Activated T-cell treated with anti-CD3 and anti-CD28 coated beads, Interleukin-2, amount 50 U/mL, for 72 hours (primary cell): ENCODE data around the gene ZNF358. TPM values are rescaled to one million over a fixed set of nuclear protein-coding genes. Genes with fewer than 3 reads are reported as not detected.

Experiments used
- ATAC-seq, 2 donors: fragments of 150-1000 bp; cut with Tn5 transposase; replicated peaks in 1 of 2; 2 replicates each; pipeline ENCODE4 v1.10.0; 2021; ENCODE audit warnings: moderate library complexity in 2 of 2, mild to moderate bottlenecking in 1 of 2
- DNase-seq, 2 donors: peaks; one replicate each; pipeline ENCODE4 v3.0.0; 2021 to 2022; ENCODE audit warnings: mixed read lengths in 1 of 2
- H3K27ac Mint-ChIP-seq: one replicate; pipeline ENCODE4 v1.8.0; 2022; ENCODE audit warnings: mild to moderate bottlenecking, moderate library complexity, mixed read lengths
- H3K27me3 Mint-ChIP-seq: one replicate; pipeline ENCODE4 v1.8.0; 2022; ENCODE audit warnings: low read depth, mixed read lengths
- H3K36me3 Mint-ChIP-seq, 2 donors: one replicate each; pipeline ENCODE4 v1.8.0; 2022; ENCODE audit warnings: mixed read lengths in 2 of 2, mild to moderate bottlenecking in 1 of 2; ENCODE audit not compliant: insufficient read depth in 2 of 2
- H3K4me1 Mint-ChIP-seq: one replicate; pipeline ENCODE4 v1.8.0; 2022; ENCODE audit warnings: low read depth, mixed read lengths
- H3K4me3 Mint-ChIP-seq, 2 donors: one replicate each; pipeline ENCODE4 v1.8.0; 2022; ENCODE audit warnings: mild to moderate bottlenecking in 2 of 2, mixed read lengths in 2 of 2, moderate library complexity in 2 of 2
- H3K9me3 Mint-ChIP-seq, 2 donors: one replicate each; pipeline ENCODE4 v1.8.0; 2022; ENCODE audit warnings: mixed read lengths in 2 of 2
- total RNA-seq, 2 donors: library from RNA; stranded (reverse); gene quantifications; one replicate each; pipeline ENCODE4 v1.2.3, GENCODE V29; 2022

The ZNF358 gene
- 10 to 100 TPM; 13.6 to 14.1 TPM for total RNA-seq

- ATAC-seq = peak; percentile 88 to 93
- peak within 1 kb of the TSS; percentile 82 to 89 for H3K4me3 Mint-ChIP-seq
- H3K27me3 Mint-ChIP-seq = peaks cover 19% of the 10 kb centered on the region
- peaks cover 21% of the 10 kb centered on the region for H3K4me1 Mint-ChIP-seq
- H3K9me3 Mint-ChIP-seq = no peaks in the 10 kb centered on the region
- peak within 1 kb of the TSS; percentile 46 for H3K27ac Mint-ChIP-seq
- H3K36me3 Mint-ChIP-seq = peaks cover 4% of the 10 kb centered on the region in 2 donors
- peak; percentile 68 to 74 for DNase-seq
These were observed at the start of gene ZNF358 for GRCh38 chr19:7515645-7516151. TSS of gene ZNF358 (plus strand) at chr19:7516103. CDS start at chr19:7519243, 3,140 bp downstream.

- Mint-ChIP-seq H3K27me3 (no peaks in the 10 kb centered on the region), H3K4me1 (no peaks in the 10 kb centered on the region), H3K36me3 (no peaks in the 10 kb centered on the region), H3K4me3 (no peak overlapping the region), H3K9me3 (no peaks in the 10 kb centered on the region), H3K27ac (no peak overlapping the region)
- DNase-seq = no peak
- ATAC-seq = no peak
These were observed 48.6 kb upstream of the ZNF358 start for GRCh38 chr19:7467009-7467989.

GRCh38 chr19:7468840-7469239 is 47.1 kb upstream of the ZNF358 start:
- DNase-seq = no peak

GRCh38 chr19:7469669-7470285 is 46.1 kb upstream of the ZNF358 start:
- no peak for DNase-seq
- no peaks in the 10 kb centered on the region for H3K27me3 Mint-ChIP-seq
- H3K4me1 Mint-ChIP-seq = no peaks in the 10 kb centered on the region
- H3K9me3 Mint-ChIP-seq = no peaks in the 10 kb centered on the region
- peaks cover 0 to 2% of the 10 kb centered on the region in 2 donors for H3K36me3 Mint-ChIP-seq
- no peak overlapping the region for H3K4me3 Mint-ChIP-seq
- ATAC-seq = no peak
- no peak overlapping the region for H3K27ac Mint-ChIP-seq

More at GRCh38 chr19:7468840-7469239, 47.1 kb upstream of the ZNF358 start:
- H3K4me1 Mint-ChIP-seq = no peaks in the 10 kb centered on the region
- H3K4me3 Mint-ChIP-seq = no peak overlapping the region
- H3K9me3 Mint-ChIP-seq = no peaks in the 10 kb centered on the region
- H3K27me3 Mint-ChIP-seq = no peaks in the 10 kb centered on the region
- H3K36me3 Mint-ChIP-seq = peaks cover 0 to 2% of the 10 kb centered on the region in 2 donors
- H3K27ac Mint-ChIP-seq = no peak overlapping the region
- ATAC-seq = no peak

- Mint-ChIP-seq H3K9me3 (no peaks in the 10 kb centered on the region), H3K27ac (no peak overlapping the region), H3K4me1 (no peaks in the 10 kb centered on the region), H3K4me3 (no peak overlapping the region), H3K36me3 (peaks cover 0 to 2% of the 10 kb centered on the region in 2 donors), H3K27me3 (no peaks in the 10 kb centered on the region)
- ATAC-seq (no peak), DNase-seq (no peak)
These were observed 45.2 kb upstream of the ZNF358 start for GRCh38 chr19:7470540-7471305.

- Mint-ChIP-seq H3K27ac (peak overlapping the region; percentile 22), H3K4me1 (no peaks in the 10 kb centered on the region), H3K9me3 (no peaks in the 10 kb centered on the region), H3K27me3 (no peaks in the 10 kb centered on the region), H3K36me3 (peaks cover 0 to 2% of the 10 kb centered on the region in 2 donors), H3K4me3 (no peak overlapping the region)
- ATAC-seq (no peak), DNase-seq (no peak)
These were observed 43.9 kb upstream of the ZNF358 start for GRCh38 chr19:7471696-7472615.

- no peak overlapping the region for H3K4me3 Mint-ChIP-seq
- DNase-seq = no peak
- H3K36me3 Mint-ChIP-seq = peaks cover 0 to 2% of the 10 kb centered on the region in 2 donors
- peak overlapping the region; percentile 4 for H3K27ac Mint-ChIP-seq
- no peaks in the 10 kb centered on the region for H3K4me1 Mint-ChIP-seq
- ATAC-seq = no peak
- H3K27me3 Mint-ChIP-seq = no peaks in the 10 kb centered on the region
- no peaks in the 10 kb centered on the region for H3K9me3 Mint-ChIP-seq
These were observed 40.2 kb upstream of the ZNF358 start for GRCh38 chr19:7475665-7476064.

- Mint-ChIP-seq H3K9me3 (no peaks in the 10 kb centered on the region), H3K4me3 (no peak overlapping the region), H3K27me3 (no peaks in the 10 kb centered on the region), H3K36me3 (peaks cover 0 to 2% of the 10 kb centered on the region in 2 donors), H3K27ac (no peak overlapping the region), H3K4me1 (no peaks in the 10 kb centered on the region)
- ATAC-seq (no peak), DNase-seq (no peak)
These were observed 39.7 kb upstream of the ZNF358 start for GRCh38 chr19:7476241-7476640.

- no peaks in the 10 kb centered on the region for H3K27me3 Mint-ChIP-seq
- peaks cover 0 to 2% of the 10 kb centered on the region in 2 donors for H3K36me3 Mint-ChIP-seq
- H3K4me1 Mint-ChIP-seq = no peaks in the 10 kb centered on the region
- no peak overlapping the region for H3K27ac Mint-ChIP-seq
- ATAC-seq = peak in 1 of 2 donors; percentile 14
- no peak for DNase-seq
- no peak overlapping the region for H3K4me3 Mint-ChIP-seq
- no peaks in the 10 kb centered on the region for H3K9me3 Mint-ChIP-seq
These were observed 39.0 kb upstream of the ZNF358 start for GRCh38 chr19:7476777-7477494.

GRCh38 chr19:7477758-7478157 is 38.1 kb upstream of the ZNF358 start:
- ATAC-seq (no peak), DNase-seq (no peak)
- no peak overlapping the region for H3K4me3 Mint-ChIP-seq
- H3K27ac Mint-ChIP-seq = no peak overlapping the region
- H3K9me3 Mint-ChIP-seq = no peaks in the 10 kb centered on the region
- no peaks in the 10 kb centered on the region for H3K36me3 Mint-ChIP-seq
- H3K4me1 Mint-ChIP-seq = no peaks in the 10 kb centered on the region
- H3K27me3 Mint-ChIP-seq = no peaks in the 10 kb centered on the region

GRCh38 chr19:7478173-7478842 is 37.6 kb upstream of the ZNF358 start:
- ATAC-seq (peak in 1 of 2 donors; percentile 20), DNase-seq (no peak)
- no peaks in the 10 kb centered on the region for H3K36me3 Mint-ChIP-seq
- peaks cover 3% of the 10 kb centered on the region for H3K27me3 Mint-ChIP-seq
- no peak overlapping the region for H3K4me3 Mint-ChIP-seq
- H3K9me3 Mint-ChIP-seq = no peaks in the 10 kb centered on the region
- H3K4me1 Mint-ChIP-seq = peaks cover 4% of the 10 kb centered on the region
- H3K27ac Mint-ChIP-seq = no peak overlapping the region
